Epithelial cell of esophagus (primary cell): Measurements from ENCODE around the gene KRTAP12-1.

Source experiments
- DNase-seq: peaks from one replicate; pipeline ENCODE4 v3.0.0; 2010; ENCODE audit warnings: low read depth
- H3K4me3 ChIP-seq: 2 replicates; pipeline ENCODE4 v1.5.1; 2011; ENCODE audit warnings: mild to moderate bottlenecking, low read length, control low read depth
- CTCF ChIP-seq: IDR thresholded peaks from 2 replicates; pipeline ENCODE4 v1.5.1; 2011; ENCODE audit warnings: low read depth, mild to moderate bottlenecking, low read length, control low read depth, inconsistent platforms; ENCODE audit not compliant: insufficient read depth; ENCODE audit errors: missing control alignments

The KRTAP12-1 gene

GRCh38 chr21:44637018-44637850 is 44.7 kb downstream of the KRTAP12-1 start, which contains the start of gene KRTAP10-10:
KRTAP10-10 (plus strand) TSS chr21:44637356; CDS start chr21:44637418, 62 bp downstream.
- no peak for DNase-seq
- no peak for TF ChIP-seq CTCF
- no peak within 1 kb of the TSS for H3K4me3 ChIP-seq

- no peak for DNase-seq
- TF ChIP-seq CTCF: no peak
- H3K4me3 ChIP-seq: no peak overlapping the region
Measured at GRCh38 chr21:44636209-44637017, 45.5 kb downstream of the KRTAP12-1 start.

GRCh38 chr21:44632067-44632466 is 49.9 kb downstream of the KRTAP12-1 start:
- H3K4me3 ChIP-seq: no peak overlapping the region

More at GRCh38 chr21:44632067-44632466, 49.9 kb downstream of the KRTAP12-1 start:
- TF ChIP-seq CTCF: no peak
- DNase-seq: no peak
